GM19372 (cell line): ENCODE measurements around the gene ZNF620.
"Not testable (repeated sequence)": the region's sequence is repeated elsewhere in the genome, so short reads cannot be mapped to it uniquely, and the experiment has no call there.

Source experiments
- ATAC-seq: cut with Tn5 transposase; IDR thresholded peaks from one replicate; pipeline ENCODE4 v1.9.1; 2021; ENCODE audit warnings: mild to moderate bottlenecking, low read depth, moderate library complexity; ENCODE audit not compliant: unreplicated experiment

ZNF620 gene

GRCh38 chr3:40505599-40506462, at the start of gene ZNF620:
Gene ZNF620 (plus strand): TSS chr3:40506039. CDS start chr3:40506353, 314 bp downstream.
- peak; percentile 72 for ATAC-seq

GRCh38 chr3:40456279-40456939, 49.4 kb upstream of the ZNF620 start:
- ATAC-seq = no peak

- ATAC-seq = peak; percentile 61
Measured at GRCh38 chr3:40456940-40457823, 48.7 kb upstream of the ZNF620 start, which contains the start of gene RPL14. Gene RPL14 (plus strand): TSS chr3:40457339. CDS start chr3:40457472, 133 bp downstream.

- no peak for ATAC-seq
Measured at GRCh38 chr3:40458473-40458872, 47.4 kb upstream of the ZNF620 start.

DNA sequence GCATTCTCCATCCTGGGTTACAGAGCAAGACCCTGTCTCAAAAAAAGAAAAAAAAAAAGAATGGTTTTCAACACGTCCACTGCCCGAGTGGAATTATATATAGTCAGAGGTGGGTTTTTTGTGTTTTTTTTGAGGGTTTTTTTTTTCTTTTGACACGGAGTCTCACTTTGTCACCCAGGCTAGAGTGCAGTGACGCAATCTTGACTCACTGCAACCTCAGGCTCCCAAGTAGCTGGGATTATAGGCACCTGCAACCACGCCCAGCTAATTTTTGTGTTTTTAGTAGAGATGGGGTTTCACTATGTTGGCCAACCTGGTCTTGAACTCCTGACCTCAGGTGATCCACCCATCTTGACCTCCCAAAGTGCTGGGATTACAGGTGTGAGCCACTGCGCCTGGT, 45.4 kb upstream of the ZNF620 start:
- ATAC-seq = not testable (repeated sequence)

DNA sequence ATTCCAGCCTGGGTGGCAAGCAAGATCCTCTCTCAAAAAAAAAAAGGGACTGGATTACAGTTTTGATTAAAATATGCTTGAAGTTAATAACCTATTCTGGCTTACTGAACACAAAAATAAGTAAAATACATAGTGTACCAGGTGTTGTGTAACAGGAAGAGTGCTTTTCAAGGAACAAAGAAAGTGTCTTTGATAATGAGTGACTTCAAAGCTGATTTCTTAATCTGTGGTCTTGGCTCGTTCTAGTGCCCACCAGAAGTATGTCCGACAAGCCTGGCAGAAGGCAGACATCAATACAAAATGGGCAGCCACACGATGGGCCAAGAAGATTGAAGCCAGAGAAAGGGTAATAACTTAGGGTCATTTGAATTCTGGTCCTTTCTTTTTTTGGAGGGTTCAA, 44.7 kb upstream of the ZNF620 start:
- ATAC-seq = no peak

DNA sequence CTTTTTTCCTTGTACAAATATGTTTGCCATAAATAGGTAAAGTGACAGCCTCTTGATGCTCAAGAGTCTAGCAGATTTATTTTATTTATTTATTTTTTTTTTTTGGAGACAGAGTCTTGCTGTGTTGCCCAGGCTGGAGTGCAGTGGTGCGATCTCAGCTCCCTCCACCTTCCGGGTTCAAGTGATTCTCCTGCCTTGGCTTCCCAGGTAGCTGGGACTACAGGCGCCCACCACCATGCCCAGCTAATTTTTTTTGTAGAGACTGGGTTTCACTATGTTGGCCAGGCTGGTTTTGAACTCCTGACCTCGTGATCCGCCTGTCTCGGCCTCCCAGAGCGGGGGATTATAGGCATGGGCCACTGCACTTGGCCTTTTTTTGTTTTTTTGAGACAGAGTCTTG, 43.0 kb upstream of the ZNF620 start:
- ATAC-seq = not testable (repeated sequence)

DNA sequence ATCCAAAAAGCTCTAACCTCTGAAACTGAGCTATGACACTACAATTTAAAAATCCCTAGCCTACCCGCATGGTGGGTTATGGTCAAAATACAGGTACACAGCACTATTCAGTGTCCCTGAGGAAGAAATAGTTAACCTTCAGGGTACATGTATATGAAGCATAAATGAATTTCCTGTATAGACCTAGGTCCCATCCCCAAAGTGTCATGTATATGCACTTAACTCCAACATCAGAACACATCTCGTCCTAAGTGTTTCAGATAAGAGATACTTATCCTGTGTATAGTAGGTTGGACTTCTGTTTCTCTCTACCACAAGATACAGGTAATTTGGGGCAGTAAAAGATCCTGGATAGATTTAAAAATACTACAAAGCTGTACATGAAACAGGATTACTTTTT, 42.3 kb upstream of the ZNF620 start:
- no peak for ATAC-seq

DNA sequence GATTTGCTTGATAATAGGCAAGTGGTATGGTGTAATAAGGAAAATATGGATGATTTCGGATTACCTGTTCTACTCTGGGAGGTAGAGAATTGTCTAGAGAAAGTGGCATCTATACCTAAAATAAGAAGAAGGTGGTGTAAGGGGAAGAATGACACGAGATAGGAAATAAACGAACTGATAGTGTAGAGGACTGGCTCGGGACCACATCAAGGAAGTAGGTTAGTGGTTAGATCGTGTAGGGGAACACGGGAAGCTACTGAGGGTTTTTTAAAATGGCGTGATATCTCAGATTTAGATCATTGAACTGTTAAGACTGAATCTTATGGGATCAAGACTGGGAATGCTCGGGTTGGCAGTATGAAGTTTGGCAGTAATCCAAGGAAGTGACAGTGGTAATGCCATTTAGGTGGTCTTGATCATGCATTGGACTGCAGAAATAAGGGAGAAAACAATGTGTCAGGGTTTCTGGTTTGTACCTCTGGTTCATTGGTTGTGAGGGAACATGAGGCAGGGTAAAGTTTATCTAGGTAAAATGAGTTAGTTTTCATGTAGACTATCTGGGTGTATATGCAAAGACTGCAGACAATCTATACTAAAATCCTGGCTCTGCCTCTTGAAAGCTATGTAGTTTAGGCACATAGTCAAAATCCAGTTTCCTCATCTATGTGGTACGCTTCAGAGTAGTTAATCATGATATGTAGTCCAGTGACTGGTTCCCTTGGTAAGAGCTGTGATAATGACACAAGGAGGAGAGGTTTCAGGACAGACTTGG, 41.3 kb upstream of the ZNF620 start:
- no peak for ATAC-seq

DNA sequence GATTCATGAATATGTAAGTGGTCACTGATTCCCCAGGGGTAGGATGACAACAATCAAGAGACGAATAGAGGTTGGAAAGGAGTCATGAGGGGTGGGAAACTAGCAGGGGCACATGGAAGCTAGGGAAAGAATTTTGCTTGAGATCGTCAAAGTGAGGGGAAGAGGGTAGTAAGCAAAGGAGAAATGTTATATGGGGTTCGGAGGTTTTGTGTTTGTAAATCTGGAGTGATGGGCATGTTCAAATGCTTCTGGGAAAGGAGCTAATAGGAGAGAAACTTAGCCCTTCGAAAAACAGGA, 40.8 kb upstream of the ZNF620 start:
- ATAC-seq = no peak

- ATAC-seq = no peak
Measured at GRCh38 chr3:40465456-40465855, 40.4 kb upstream of the ZNF620 start.

- ATAC-seq = no peak
Measured at GRCh38 chr3:40468018-40468417, 37.8 kb upstream of the ZNF620 start.

- no peak for ATAC-seq
Measured at GRCh38 chr3:40470701-40471100, 35.1 kb upstream of the ZNF620 start.

DNA sequence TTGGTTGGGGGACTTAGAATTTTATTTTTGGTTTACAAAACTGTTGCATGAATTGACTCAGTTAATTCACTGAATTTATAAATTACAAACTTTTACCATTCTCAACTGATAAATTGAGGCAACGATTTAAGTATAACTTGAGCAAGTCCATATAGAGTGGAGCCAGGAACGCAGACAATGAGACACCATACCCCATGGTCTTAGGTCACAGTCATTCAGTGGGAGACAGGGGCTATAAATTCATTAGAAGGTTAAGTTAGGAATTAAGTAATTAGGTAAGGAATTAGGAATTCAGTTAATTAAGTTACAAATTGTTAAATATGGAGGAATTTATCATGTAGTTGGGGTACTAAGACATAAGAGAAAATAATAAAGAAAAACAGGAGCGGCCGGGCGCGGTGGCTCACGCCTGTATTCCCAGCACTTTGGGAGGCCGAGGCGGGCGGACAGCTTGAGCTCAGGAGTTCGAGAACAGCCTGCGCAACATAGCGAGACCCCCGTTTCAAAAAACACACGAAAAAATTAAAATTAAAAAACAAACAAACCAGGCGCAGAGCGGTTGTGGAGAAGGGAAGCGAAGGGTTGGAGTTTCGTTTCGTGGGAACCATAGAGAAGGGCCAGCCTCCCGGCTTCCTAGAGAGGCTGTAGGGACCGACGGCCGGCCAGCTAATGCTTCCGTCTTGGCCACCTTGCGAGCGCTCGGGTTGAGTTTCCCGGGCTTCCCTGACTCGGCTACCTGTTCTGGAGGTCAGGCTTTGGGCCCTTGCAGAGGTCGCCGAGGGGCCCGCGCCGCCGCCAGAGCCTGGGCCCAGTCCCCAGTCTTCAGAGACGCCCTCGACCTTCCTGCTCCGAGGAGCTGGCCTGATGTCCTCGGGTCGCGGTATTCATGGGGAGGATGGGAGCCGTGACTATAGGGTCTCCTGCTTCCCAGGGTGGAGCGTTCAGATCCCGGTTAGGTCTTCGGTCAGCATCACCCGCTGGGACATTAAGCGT, 29.1 kb upstream of the ZNF620 start, which contains the start of gene ZNF619:
Gene ZNF619, plus strand, starts transcription at position 645 of the 993 bp plus-strand sequence. CDS start 858 bp downstream, outside the sequence.
- ATAC-seq = peak; percentile 76

GRCh38 chr3:40477666-40478065, 28.2 kb upstream of the ZNF620 start:
- ATAC-seq = no peak

DNA sequence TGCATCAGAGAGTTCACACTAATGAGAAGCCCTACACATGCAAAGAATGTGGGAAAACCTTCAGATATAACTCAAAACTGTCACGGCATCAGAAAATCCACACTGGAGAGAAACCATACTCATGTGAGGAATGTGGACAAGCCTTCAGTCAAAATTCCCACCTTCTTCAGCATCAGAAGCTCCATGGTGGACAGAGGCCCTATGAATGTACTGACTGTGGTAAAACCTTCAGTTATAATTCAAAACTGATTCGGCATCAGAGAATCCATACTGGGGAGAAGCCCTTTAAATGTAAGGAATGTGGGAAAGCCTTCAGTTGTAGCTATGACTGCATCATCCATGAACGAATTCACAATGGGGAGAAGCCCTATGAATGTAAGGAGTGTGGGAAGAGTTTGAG, 18.7 kb upstream of the ZNF620 start:
- no peak for ATAC-seq

GRCh38 chr3:40490916-40491315, 14.9 kb upstream of the ZNF620 start:
- ATAC-seq = no peak

DNA sequence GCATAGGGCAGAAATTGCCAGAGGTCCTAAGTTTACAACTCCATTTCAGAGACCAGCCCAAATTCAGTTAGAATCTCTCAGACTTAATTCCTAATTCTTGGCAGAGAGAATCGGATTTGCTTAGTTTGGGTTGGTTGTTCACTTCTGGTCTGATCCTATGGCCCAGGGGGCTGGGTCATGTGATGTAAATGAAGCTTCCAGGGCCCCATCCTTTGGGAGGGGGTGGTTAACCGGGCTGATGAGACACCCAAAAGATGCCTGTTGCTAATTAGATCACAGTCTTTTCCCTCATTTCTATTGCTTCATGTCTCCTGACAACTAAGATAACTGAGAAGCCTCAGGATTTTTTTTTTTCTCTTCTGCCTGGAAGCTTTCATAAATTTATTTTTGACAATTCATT, 11.1 kb upstream of the ZNF620 start:
- ATAC-seq = no peak

DNA sequence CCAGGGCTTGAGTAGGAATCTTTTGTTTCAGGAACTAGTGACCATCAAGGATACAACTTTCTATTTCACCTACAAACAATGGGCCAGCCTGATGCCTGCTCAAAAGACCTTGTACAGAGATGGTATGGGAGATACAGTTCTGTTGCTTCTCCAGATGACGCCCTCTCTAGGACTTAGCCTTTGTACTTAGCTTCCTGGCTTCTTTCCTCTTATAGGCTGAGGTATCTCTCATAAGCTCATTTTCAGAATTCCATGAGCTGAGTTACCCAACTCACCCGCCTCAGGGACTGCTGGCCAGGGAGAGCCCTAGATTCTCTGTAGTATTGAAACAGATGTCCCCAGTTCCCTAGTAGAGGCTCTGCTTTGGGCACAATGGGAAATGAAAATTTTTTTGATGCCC, 8.6 kb upstream of the ZNF620 start:
- ATAC-seq = no peak
